DND-41 (cell line): Measurements from ENCODE around the gene ARHGEF3.

ENCODE experiments used
- CTCF ChIP-seq: IDR thresholded peaks from 2 replicates; pipeline ENCODE4 v1.5.1; 2012; ENCODE audit warnings: borderline replicate concordance, low read length, moderate library complexity, mild to moderate bottlenecking; ENCODE audit not compliant: poor library complexity, severe bottlenecking; ENCODE audit errors: extremely low read depth
- EZH2 ChIP-seq: IDR thresholded peaks from 3 replicates; pipeline ENCODE4 v1.6.1; 2012; ENCODE audit warnings: borderline replicate concordance, low read depth, mild to moderate bottlenecking, moderate library complexity, low read length, inconsistent platforms; ENCODE audit not compliant: severe bottlenecking

DNA sequence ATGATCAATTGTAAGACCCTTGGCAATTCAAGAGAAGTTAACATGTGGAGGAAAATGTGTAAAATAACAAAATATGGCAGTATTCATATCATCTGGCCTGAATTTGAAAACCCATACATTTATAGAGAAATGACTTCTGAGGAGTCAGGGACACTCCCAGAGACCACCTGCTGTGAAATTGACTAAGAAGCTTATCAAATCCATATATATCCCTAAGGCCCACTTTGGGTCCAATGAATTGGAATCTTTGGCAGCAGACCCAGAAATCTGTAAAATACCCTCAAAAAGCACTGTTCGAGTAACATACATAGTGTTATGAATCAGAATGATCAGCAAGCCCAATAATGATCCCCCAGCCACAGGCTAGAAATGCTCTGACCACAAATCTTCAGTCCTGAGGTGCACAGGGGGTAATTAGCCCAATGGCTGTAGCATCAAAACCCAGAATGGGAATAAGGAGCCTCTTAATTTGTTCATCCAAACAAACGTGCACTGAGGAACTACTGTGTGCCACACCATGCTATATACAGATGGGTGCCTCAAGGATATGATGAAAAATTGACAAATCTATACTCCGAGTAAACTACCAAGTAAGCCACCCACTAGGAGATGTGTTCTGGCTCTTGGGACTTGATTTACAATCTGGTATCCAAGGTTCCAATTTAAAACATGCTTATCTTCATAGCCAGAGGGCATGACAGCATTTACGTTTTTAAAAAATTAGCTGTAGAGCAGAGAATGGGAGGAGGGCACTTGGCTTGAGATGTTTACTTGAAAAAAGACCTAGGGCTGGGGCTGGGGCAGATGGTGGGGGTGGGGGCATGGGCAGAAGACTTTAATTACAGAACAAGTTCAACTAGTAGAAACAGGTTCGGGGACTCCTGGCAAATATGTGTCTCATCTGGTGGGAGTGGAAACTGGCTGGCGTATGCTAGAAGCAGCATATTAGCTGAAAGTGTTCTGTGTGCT is 9.1 kb upstream of the ARHGEF3 start:
- TF ChIP-seq CTCF: no peak
- TF ChIP-seq EZH2: no peak
